Ovary (tissue), 3 donors: ENCODE data around the gene HYDIN.
"Not testable (repeated sequence)": the region's sequence is repeated elsewhere in the genome, so short reads cannot be mapped to it uniquely, and the experiment has no call there.

Source experiments
- CTCF ChIP-seq, 3 donors: fragments of 450-650 bp in 2 of 3; fragments of 200-600 bp in 1 of 3; IDR thresholded peaks; one replicate each; pipeline versions ENCODE4 v1.5.1 to v1.8.0; 2016 to 2022; ENCODE audit warnings: antibody characterized with exemption in 3 of 3, mild to moderate bottlenecking in 1 of 3
- POLR2A ChIP-seq: fragments of 450-650 bp; IDR thresholded peaks from one replicate; pipeline ENCODE4 v1.6.1; 2017; ENCODE audit warnings: antibody characterized with exemption, mild to moderate bottlenecking, moderate library complexity
- donor health status: DM: no; HTN: no; CAD: no.

GRCh38 chr16:71161007-71161406, 69.5 kb downstream of the HYDIN start:
- TF ChIP-seq CTCF (IDR thresholded peaks at IDR 0.05); POLR2A: not testable (repeated sequence)
